Body of pancreas (tissue), 4 donors: ENCODE results near the gene PPP6R3.

Source experiments
- CTCF ChIP-seq, 7 experiments: fragments of 450-650 bp in 4 of 7; fragments of 200-600 bp in 3 of 7; sonication (generic) in 3 of 7; IDR thresholded peaks; one replicate each; pipeline ENCODE4 v1.5.1; 2016 to 2019; ENCODE audit warnings: antibody characterized with exemption in 7 of 7
- POLR2A ChIP-seq, 3 donors: fragments of 450-650 bp; IDR thresholded peaks; one replicate each; pipeline ENCODE4 v1.6.1; 2016; ENCODE audit warnings: antibody characterized with exemption in 3 of 3, mild to moderate bottlenecking in 2 of 3

- TF ChIP-seq POLR2A (IDR thresholded peaks at IDR 0.05): no peak
- no peak for TF ChIP-seq CTCF (IDR thresholded peaks at IDR 0.05)
Measured at GRCh38 chr11:68450711-68451110, 9.8 kb upstream of the PPP6R3 start.
